ENCODE measurements around the gene CSTA.

CSTA gene, protein sequence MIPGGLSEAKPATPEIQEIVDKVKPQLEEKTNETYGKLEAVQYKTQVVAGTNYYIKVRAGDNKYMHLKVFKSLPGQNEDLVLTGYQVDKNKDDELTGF

DNA sequence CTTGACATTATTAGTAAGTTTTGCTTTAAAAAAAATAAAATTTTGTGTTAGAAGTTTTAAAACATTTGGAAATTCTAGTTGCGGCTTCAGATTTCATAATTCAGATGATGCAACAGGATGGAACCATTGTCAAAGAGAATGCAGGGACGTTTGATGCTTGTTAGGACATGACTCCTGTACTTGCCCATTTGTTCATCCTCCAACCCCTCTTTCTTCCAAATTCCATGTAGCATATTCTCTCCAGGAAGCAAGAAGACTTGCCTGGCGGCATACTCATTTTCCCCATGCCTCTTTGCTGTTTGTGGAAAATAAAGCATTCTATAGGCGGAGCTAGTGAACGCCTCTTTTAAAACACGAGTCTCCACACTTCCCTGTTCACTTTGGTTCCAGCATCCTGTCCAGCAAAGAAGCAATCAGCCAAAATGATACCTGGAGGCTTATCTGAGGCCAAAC is at the start of gene CSTA:
CSTA (plus strand) TSS at position 378 of the 453 bp plus-strand sequence; CDS start at position 423, 45 bp downstream.
- DNase-seq (ENCODE audit: low read depth): no peak

GRCh38 chr3:122281891-122282290 is 43.2 kb upstream of the CSTA start:
- no peak for DNase-seq (ENCODE audit: low read depth)

DNA sequence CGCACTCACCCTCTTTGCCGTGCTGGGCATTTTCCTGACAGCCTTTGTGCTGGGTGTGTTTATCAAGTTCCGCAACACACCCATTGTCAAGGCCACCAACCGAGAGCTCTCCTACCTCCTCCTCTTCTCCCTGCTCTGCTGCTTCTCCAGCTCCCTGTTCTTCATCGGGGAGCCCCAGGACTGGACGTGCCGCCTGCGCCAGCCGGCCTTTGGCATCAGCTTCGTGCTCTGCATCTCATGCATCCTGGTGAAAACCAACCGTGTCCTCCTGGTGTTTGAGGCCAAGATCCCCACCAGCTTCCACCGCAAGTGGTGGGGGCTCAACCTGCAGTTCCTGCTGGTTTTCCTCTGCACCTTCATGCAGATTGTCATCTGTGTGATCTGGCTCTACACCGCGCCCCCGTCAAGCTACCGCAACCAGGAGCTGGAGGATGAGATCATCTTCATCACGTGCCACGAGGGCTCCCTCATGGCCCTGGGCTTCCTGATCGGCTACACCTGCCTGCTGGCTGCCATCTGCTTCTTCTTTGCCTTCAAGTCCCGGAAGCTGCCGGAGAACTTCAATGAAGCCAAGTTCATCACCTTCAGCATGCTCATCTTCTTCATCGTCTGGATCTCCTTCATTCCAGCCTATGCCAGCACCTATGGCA is 41.1 kb upstream of the CSTA start:
- DNase-seq (ENCODE audit: low read depth): no peak

DNA sequence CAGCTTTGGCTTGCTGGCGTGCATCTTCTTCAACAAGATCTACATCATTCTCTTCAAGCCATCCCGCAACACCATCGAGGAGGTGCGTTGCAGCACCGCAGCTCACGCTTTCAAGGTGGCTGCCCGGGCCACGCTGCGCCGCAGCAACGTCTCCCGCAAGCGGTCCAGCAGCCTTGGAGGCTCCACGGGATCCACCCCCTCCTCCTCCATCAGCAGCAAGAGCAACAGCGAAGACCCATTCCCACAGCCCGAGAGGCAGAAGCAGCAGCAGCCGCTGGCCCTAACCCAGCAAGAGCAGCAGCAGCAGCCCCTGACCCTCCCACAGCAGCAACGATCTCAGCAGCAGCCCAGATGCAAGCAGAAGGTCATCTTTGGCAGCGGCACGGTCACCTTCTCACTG is 40.6 kb upstream of the CSTA start:
- DNase-seq (ENCODE audit: low read depth): no peak

GRCh38 chr3:122294359-122294758 is 30.7 kb upstream of the CSTA start:
- no peak for DNase-seq (ENCODE audit: low read depth)

DNA sequence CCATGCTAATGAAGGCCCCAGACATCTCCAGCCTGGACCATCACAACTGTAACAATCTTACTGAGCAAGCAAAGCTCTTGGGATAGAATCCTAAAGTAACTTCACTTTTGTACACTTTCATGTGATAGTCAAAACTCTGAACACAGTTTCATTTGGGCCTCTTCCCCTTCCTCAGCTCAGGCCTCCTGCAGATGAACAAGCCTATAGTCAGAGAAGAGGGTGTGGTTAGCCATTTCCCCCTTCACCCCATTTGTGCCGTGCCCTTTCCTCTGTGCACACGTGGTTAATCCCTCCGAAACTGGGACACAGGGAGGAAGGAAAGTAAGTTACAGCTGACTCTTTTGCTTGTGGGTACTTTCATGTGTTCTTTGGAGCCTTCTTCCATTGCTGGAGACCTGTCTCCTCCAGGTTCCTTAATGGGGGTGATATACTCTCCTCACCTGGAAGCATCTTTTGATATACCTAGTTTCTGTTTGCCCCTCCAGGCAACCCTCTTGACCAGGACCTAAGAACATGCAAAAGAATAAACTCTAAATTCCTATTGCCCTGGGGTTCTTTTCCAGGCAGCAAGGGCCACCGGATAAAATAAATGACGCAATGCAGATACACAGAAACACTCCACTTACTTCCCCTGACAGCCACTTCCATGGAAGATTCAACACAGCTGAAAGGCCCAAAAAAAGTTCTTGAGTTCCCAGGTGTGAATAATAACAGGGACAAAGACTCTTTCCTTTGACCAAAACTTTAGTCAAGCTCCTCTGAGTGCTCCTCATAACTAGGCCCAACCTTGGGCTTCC is 29.6 kb upstream of the CSTA start:
- DNase-seq (ENCODE audit: low read depth): no peak

GRCh38 chr3:122298239-122298638 is 26.8 kb upstream of the CSTA start:
- DNase-seq (ENCODE audit: low read depth): no peak

DNA sequence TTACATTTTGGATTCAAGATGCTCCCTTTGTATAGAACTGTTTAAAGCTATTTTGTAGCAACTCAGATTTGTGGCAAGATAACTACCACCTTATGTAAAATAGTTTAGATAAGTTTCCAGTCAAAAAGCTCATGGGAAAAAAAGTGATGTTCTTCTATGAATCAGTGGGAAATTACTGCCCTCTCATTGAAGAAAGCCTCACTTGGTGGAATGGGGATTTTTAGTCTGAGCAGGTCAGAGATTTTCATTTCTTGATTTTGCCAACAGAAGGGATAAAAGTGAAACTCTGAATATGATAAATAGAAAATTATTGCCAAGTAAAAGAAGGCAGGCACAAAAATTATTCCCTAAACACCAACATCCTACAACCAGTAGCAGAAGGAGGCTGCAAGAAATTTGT is 25.8 kb upstream of the CSTA start:
- DNase-seq (ENCODE audit: low read depth): no peak

GRCh38 chr3:122299872-122300460 is 25.1 kb upstream of the CSTA start:
- DNase-seq (ENCODE audit: low read depth): no peak

GRCh38 chr3:122301063-122301462 is 24.0 kb upstream of the CSTA start:
- DNase-seq (ENCODE audit: low read depth): no peak

- DNase-seq (ENCODE audit: low read depth): no peak
Measured at GRCh38 chr3:122305818-122306621, 19.0 kb upstream of the CSTA start.

- DNase-seq (ENCODE audit: low read depth): no peak
Measured at GRCh38 chr3:122306622-122306953, 18.5 kb upstream of the CSTA start.

GRCh38 chr3:122307094-122307687 is 17.9 kb upstream of the CSTA start:
- no peak for DNase-seq (ENCODE audit: low read depth)

DNA sequence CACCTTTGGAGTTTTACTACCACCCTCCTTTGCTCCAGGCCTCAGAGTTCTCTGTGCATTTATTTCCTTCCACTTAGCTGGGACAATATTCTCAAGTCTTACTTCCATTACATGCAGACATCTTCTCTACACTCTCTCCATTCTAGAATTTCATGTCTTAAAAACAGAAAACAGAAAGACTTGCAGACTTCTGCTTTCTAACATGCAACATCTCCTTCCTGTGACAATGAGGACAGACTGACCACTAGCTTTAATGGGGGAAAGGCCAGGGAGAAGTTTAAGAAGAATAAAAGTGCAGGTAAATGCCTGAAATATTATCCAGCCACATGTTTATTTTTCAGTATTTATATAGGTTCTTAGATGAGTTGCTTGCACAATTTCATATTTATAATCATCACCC is 17.1 kb upstream of the CSTA start:
- DNase-seq (ENCODE audit: low read depth): no peak

- no peak for DNase-seq (ENCODE audit: low read depth)
Measured at GRCh38 chr3:122310361-122310760, 14.7 kb upstream of the CSTA start.

- DNase-seq (ENCODE audit: low read depth): no peak
Measured at GRCh38 chr3:122312826-122313225, 12.2 kb upstream of the CSTA start.

DNA sequence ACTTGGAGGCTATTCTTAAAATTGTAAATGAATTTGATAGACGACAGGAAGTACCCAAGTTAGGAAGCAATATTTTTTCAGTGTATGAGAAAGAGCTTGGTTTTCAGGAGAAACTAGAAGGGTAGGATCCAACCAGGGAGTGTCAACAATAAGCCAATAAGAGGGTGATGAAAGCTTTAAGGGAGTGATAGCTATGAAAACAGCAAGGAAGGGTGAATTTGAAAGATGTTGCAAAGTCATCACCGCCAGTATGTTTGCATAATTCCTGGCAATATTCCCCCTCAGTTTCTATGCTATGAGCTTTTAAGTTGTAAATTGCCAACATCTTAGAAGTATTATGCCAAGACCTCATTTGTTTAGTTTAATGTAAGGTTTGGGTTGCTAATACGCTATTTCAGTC is 11.8 kb upstream of the CSTA start:
- DNase-seq (ENCODE audit: low read depth): no peak

- DNase-seq (ENCODE audit: low read depth): no peak
Measured at GRCh38 chr3:122314228-122314876, 10.7 kb upstream of the CSTA start.

GRCh38 chr3:122315619-122316018 is 9.4 kb upstream of the CSTA start:
- no peak for DNase-seq (ENCODE audit: low read depth)

GRCh38 chr3:122316368-122316767 is 8.7 kb upstream of the CSTA start:
- no peak for DNase-seq (ENCODE audit: low read depth)

DNA sequence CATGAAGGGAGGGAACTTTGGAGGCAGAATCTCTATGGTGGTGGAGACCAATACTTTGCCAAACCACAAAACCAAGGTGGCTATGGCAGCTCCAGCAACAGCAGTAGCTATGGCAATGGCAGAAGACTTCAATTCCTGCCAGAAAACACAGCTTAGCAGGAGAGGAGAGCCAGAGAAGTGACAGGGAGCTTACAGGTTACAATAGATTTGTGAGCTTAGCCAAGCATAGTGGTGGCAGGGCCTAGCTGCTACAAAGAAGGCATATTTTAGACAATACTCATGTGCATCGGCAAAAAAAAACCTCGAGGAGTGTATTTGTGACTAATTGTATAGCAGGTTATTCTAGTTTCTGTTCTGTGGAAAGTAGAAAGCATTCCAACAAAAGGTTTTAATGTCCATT is 6.4 kb upstream of the CSTA start:
- DNase-seq (ENCODE audit: low read depth): no peak
